ENCODE results near the gene CCDC110. TPM values are rescaled to one million over a fixed set of nuclear protein-coding genes. Genes with fewer than 3 reads are reported as not detected.

Gene CCDC110
- total and polyA plus RNA-seq, 2 of the 13 experiments (the other 11 are each of a cell fraction or from before 2014, with no cell fraction given), result not detected

DNA sequence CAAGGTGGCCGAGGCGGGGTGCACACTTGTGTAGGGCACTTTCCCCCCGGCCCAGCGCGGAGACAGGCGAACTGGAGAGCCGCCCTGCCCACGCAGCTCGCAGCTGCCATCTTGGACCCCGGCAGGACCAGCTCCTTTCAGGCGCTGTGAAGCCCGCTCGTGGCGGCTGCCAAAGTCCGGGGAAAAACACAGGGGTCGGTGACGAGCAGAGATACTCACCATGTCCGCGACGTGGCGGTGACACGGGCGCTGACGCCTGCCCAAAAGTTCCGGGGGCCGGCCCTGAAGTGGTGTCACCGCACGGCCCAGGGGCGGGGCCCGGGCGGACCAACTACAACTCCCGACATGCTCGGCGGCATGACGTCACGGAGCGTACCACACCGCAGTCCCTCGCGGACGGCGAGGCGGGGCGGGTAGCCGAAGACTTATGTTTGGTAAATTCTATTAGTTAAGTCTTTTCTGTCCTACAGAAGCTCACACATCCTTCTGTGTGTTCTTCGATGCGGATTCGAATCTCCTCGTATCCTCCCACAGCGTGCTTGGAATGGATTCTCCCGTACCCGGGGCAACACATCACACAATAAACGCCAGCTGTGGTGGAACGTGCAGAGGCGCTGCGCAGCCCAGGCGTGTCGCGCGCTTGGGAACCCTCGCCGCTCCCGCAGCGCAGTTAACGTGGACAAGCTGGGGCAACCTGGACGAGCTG, 45.7 kb downstream of the CCDC110 start, which contains the start of gene UFSP2 (continued):
- TF ChIP-seq PRMT3 (CRISPR knock-in tag; IDR thresholded peaks at IDR 0.05; ENCODE audit: borderline replicate concordance, low read depth) (no peak), EZH2 (conservative IDR thresholded peaks at IDR 0.05; ENCODE audit: low read depth, low read length) (no peak), ZFY (CRISPR knock-in tag; IDR thresholded peaks at IDR 0.05) (peak; percentile 83), ZBTB42 (CRISPR knock-in tag; IDR thresholded peaks at IDR 0.05) (peak; percentile 84; the same call in 1 of the 2 replicates), RFX3 (CRISPR knock-in tag; IDR thresholded peaks at IDR 0.05) (peak; percentile 87), ZMAT3 (CRISPR knock-in tag; conservative IDR thresholded peaks at IDR 0.05) (no peak; the same call in 1 of the 2 replicates), ZNF713 (CRISPR knock-in tag; IDR thresholded peaks at IDR 0.05) (no peak), KDM4B (CRISPR knock-in tag; IDR thresholded peaks at IDR 0.05) (peak; percentile 22; the same call in 1 of the 2 replicates), PHF20 (CRISPR knock-in tag; IDR thresholded peaks at IDR 0.05) (no peak; the same call in 1 of the 2 replicates), ATRX (CRISPR knock-in tag; IDR thresholded peaks at IDR 0.05; ENCODE audit: borderline replicate concordance) (no peak), CENPT (CRISPR knock-in tag; IDR thresholded peaks at IDR 0.05; ENCODE audit: low read depth) (no peak), STAT5B (CRISPR knock-in tag; IDR thresholded peaks at IDR 0.05) (no peak), ZNF121 (CRISPR knock-in tag; IDR thresholded peaks at IDR 0.05) (no peak), ZNF570 (CRISPR knock-in tag; IDR thresholded peaks at IDR 0.05; ENCODE audit: borderline replicate concordance) (no peak)
- TF ChIP-seq, protein P1, sequence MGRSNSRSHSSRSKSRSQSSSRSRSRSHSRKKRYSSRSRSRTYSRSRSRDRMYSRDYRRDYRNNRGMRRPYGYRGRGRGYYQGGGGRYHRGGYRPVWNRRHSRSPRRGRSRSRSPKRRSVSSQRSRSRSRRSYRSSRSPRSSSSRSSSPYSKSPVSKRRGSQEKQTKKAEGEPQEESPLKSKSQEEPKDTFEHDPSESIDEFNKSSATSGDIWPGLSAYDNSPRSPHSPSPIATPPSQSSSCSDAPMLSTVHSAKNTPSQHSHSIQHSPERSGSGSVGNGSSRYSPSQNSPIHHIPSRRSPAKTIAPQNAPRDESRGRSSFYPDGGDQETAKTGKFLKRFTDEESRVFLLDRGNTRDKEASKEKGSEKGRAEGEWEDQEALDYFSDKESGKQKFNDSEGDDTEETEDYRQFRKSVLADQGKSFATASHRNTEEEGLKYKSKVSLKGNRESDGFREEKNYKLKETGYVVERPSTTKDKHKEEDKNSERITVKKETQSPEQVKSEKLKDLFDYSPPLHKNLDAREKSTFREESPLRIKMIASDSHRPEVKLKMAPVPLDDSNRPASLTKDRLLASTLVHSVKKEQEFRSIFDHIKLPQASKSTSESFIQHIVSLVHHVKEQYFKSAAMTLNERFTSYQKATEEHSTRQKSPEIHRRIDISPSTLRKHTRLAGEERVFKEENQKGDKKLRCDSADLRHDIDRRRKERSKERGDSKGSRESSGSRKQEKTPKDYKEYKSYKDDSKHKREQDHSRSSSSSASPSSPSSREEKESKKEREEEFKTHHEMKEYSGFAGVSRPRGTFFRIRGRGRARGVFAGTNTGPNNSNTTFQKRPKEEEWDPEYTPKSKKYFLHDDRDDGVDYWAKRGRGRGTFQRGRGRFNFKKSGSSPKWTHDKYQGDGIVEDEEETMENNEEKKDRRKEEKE (IDR thresholded peaks at IDR 0.05), result no peak
- TF ChIP-seq, protein P2, sequence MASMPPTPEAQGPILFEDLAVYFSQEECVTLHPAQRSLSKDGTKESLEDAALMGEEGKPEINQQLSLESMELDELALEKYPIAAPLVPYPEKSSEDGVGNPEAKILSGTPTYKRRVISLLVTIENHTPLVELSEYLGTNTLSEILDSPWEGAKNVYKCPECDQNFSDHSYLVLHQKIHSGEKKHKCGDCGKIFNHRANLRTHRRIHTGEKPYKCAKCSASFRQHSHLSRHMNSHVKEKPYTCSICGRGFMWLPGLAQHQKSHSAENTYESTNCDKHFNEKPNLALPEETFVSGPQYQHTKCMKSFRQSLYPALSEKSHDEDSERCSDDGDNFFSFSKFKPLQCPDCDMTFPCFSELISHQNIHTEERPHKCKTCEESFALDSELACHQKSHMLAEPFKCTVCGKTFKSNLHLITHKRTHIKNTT (CRISPR knock-in tag; IDR thresholded peaks at IDR 0.05), result 0 out of 2 replicates have a peak, but pooled peaks have one; percentile 55
- TF ChIP-seq, protein P3, sequence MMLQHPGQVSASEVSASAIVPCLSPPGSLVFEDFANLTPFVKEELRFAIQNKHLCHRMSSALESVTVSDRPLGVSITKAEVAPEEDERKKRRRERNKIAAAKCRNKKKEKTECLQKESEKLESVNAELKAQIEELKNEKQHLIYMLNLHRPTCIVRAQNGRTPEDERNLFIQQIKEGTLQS (CRISPR knock-in tag; IDR thresholded peaks at IDR 0.05), result peak; percentile 36
- TF ChIP-seq, protein P4, sequence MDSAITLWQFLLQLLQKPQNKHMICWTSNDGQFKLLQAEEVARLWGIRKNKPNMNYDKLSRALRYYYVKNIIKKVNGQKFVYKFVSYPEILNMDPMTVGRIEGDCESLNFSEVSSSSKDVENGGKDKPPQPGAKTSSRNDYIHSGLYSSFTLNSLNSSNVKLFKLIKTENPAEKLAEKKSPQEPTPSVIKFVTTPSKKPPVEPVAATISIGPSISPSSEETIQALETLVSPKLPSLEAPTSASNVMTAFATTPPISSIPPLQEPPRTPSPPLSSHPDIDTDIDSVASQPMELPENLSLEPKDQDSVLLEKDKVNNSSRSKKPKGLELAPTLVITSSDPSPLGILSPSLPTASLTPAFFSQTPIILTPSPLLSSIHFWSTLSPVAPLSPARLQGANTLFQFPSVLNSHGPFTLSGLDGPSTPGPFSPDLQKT (CRISPR knock-in tag; IDR thresholded peaks at IDR 0.05; ENCODE audit: borderline replicate concordance), result no peak
- TF ChIP-seq, protein P5, sequence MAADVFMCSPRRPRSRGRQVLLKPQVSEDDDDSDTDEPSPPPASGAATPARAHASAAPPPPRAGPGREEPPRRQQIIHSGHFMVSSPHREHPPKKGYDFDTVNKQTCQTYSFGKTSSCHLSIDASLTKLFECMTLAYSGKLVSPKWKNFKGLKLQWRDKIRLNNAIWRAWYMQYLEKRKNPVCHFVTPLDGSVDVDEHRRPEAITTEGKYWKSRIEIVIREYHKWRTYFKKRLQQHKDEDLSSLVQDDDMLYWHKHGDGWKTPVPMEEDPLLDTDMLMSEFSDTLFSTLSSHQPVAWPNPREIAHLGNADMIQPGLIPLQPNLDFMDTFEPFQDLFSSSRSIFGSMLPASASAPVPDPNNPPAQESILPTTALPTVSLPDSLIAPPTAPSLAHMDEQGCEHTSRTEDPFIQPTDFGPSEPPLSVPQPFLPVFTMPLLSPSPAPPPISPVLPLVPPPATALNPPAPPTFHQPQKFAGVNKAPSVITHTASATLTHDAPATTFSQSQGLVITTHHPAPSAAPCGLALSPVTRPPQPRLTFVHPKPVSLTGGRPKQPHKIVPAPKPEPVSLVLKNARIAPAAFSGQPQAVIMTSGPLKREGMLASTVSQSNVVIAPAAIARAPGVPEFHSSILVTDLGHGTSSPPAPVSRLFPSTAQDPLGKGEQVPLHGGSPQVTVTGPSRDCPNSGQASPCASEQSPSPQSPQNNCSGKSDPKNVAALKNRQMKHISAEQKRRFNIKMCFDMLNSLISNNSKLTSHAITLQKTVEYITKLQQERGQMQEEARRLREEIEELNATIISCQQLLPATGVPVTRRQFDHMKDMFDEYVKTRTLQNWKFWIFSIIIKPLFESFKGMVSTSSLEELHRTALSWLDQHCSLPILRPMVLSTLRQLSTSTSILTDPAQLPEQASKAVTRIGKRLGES (CRISPR knock-in tag; IDR thresholded peaks at IDR 0.05; ENCODE audit: borderline replicate concordance), result no peak
- TF ChIP-seq, protein P6, sequence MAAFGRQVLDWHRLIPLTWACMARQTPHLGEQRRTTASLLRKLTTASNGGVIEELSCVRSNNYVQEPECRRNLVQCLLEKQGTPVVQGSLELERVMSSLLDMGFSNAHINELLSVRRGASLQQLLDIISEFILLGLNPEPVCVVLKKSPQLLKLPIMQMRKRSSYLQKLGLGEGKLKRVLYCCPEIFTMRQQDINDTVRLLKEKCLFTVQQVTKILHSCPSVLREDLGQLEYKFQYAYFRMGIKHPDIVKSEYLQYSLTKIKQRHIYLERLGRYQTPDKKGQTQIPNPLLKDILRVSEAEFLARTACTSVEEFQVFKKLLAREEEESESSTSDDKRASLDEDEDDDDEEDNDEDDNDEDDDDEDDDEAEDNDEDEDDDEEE (CRISPR knock-in tag; IDR thresholded peaks at IDR 0.05), result peak; percentile 75; the same call in 1 of the 2 replicates
